Measurements from ENCODE around the gene PPARA.

- no peak for TF ChIP-seq CTCF (IDR thresholded peaks at IDR 0.05; ENCODE audit: low read length)
- no peak for TF ChIP-seq EZH2 (optimal IDR thresholded peaks at IDR 0.05; ENCODE audit: low read depth, low read length)
- TF ChIP-seq EZH2phosphoT487 (IDR thresholded peaks at IDR 0.05; ENCODE audit: low read length): no peak
Observed at GRCh38 chr22:46105494-46106278, 44.6 kb upstream of the PPARA start.

Data from MM.1S (cell line).